ENCODE measurements around the gene ATRNL1.

Gene ATRNL1

DNA sequence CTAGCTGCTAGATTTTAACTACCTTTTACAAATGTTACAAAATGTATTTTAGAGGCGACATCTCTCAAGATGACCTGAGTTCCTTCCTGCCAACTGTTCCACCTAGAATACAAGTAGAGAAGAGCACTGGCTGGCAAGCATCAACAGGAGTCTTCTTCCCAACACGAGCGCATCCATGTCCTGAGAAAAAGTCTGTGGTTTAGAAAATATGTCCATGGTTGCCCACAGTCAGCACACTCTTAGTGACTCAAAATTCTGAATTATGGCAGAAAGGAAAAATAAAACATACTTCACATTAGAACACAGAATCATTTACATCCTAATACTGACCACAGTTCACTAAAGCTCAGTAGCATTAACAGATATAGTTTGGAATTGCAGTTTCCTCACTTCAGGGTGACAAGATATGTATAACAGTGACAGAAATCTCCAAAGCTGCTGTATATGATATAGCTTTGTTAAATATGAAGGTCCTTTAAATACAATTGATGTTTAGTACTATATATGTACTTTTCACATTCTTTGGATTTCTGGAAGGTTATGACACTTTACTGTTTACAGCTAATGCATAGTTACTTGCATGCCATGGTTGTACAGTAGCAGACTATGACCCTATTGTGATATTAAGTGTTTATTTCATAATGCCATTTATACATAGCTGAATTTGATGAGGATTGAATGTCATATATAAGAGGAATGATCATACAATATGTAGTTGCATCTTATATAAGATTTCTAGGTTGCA lies 852.7 kb downstream of the ATRNL1 start:
- no peak for DNase-seq (ENCODE audit: low read depth in 2 of 2)

DNA sequence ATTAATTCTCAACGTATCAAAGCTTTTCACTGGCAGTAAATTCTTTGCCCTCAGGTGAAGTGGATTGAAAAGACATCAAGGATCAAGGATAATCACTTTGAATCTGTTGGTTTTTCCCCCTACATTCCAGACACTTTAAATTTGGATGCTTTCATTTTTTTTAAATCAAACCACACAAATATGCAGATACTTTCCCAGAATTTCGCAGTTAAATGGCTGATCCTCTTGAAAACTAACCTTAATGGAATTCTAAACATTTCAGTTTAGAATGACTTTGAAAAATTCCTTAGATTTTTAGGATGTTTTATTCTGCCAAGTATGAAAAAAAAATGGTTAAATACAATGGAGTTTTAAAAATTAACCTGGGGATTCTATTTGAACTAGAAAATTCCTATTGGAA lies 853.9 kb downstream of the ATRNL1 start:
- DNase-seq (ENCODE audit: low read depth in 2 of 2): peak; percentile 60 to 69

DNA sequence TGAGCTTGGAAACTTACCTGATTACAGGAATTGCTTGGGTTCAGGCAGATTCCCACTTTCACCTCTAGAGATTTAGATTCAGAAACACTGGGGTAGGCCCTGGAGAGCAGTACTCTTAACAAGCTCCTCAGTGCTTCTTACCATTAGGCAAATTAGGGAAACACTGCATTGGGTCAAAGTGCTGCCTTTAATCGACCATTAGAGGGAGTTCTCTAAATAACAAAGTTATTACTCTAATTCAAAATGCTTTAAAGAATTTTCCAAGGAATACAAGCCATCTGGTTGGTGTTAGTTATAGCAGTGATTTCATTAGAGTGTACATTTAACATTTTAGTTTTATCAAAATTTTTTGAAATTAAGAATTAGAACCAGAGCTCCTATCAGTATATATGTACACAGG lies 855.3 kb downstream of the ATRNL1 start:
- no peak for DNase-seq (ENCODE audit: low read depth in 2 of 2)

DNA sequence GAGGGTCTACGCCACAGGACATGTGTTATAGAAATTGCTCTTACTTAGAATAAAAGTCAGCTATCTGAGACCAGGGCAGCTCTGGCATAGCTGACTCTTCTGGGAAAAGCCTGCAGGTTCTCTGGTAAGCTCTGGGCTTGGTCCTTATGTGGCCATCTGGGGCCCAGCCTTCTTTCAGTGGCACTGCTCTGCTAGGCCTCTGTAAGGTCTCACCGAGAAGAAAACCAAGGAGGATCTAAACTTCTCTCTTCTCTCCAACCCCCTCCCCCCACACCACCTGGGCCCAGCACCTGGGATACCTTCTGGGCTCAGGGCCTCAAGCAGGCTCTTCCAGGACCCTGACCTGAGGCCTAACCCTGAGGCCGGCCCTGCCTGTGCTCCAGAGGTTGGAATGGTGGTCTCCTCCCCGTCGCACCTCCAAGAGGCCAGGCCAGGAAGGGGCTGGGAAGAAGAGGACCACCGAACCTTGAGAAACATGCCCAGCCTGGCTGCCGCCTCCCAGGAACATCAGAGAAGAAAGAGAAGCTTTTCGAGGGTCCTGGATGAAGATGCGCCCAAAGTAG lies 856.2 kb downstream of the ATRNL1 start:
- no peak for DNase-seq (ENCODE audit: low read depth in 2 of 2)

DNA sequence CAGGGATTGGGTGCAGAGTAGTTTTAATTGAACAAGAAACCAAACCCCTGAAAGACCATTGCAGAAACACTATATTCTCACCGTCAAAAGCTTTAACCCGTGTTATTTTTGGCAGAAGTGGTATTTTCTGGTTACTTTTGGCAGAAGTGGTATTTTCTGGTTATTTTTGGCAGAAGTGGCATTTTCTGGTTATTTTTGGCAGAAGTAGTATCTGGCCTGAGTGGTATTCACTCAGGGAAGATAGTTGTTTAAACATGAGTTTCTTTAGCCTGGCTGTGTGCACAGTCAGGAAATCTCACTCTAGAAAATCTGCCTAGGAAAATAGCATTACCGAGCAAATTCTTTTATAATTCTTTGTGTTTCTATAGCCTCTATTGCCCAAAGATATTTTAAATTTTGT lies 857.2 kb downstream of the ATRNL1 start:
- DNase-seq (ENCODE audit: low read depth in 2 of 2): no peak

DNA sequence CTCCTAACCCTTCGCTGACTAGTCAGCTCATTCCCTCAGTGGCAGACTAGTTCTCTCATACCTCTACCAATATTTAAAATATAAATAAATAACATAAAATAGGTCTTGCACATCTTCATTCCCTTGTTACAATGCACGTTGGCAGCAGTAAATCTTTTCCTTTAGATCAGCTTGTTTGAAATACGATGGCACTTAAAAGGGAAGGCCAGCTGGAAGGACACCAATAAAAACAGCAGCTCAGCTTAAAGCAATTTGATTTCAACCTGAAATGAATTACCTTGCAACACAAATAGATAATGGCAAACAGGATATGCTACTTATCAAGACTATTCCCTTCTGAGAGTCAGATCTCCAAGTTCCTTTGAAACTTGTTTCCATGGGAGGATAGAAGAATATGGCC lies 858.1 kb downstream of the ATRNL1 start:
- no peak for DNase-seq (ENCODE audit: low read depth in 2 of 2)

DNA sequence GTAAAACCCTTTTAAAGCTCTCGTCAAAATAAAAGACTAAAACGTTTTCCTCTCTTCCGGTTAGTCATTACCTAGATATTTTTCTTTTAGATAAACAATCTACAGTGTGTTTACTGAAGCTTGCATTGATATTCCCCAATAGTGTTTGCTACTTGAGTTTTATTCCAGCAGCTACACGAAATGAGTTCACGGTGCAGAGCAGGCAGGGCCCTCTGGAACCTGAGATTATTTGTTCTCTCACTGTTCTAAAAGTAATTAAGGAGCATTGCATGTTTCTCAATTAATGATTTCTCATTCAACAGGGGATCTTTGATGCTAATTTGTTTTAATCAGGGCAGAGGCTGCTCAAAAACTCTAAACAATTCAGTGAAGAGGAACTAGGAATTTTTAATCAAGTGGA lies 860.1 kb downstream of the ATRNL1 start:
- DNase-seq (ENCODE audit: low read depth in 2 of 2): no peak

DNA sequence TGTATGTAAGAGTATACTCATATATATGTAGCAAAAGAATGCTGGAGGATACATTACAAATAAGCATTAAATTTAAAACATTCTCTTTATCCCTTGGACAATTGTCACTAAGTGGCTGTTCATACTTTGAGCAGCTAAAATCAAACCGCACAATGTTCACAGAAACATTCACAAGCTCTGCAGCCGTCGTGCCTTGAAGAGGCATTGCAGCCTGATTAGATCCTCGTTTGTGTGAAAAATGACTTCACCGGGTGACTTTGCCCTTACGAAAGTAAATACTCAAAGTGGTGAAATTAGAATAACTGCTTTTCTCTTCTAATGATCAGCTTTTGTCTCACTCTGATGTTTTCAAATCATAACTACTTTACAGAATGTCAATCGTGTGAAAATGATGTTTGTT lies 860.8 kb downstream of the ATRNL1 start:
- DNase-seq (ENCODE audit: low read depth in 2 of 2): no peak

DNA sequence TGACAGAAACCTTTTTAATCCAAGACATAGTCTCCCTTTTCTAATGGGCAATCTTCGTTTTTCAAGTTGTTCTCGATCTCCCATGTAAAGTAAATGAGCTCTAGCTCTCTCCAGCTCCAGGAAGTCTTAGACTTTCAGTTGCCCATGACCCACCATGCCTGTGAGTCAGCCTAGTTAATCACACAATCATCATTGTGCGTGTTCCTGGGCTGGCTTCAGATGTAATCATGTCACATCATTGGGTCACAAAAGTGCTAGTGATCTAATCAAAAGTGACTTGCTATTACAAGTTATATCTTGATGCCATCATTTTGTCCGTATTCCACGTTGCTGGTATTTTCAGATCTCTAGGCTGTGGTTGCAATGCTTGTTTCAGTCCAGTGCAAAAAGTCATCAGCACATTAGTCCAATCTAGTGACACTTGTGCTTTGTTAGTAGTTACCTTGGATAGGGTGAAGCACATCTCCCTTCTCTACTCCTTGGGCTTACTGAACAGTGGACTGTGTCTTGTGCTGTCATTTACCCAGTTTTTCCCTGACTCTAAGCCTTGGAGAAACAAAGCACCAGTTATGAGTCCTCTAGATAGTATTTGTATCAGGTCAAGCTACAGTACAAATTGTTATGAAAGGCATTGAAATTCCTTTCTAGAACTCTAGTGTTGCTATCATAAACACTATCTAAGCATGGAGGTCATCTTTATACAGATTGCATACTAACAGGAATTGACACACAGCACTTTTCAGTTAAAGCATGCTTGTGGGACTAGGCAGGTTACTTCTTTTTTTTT lies 863.3 kb downstream of the ATRNL1 start:
- no peak for DNase-seq (ENCODE audit: low read depth in 2 of 2)

DNA sequence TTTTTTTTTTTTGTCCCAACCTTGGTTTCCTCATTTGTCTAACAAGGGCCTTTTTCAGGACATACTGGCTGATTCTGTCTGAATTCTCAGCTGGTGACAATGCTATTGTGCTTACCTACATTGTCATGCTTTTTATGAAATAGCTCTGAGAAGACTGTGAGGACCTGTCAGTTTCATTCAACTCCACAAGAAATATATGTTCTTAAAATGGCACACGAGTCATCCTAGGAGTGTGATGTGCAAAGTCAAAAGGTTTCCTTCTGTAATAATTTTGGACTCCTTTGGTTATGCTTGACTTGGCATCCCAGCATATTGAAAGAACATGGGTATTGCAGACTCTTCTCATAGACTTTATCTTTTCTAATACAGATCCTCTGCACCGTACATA lies 863.8 kb downstream of the ATRNL1 start:
- no peak for DNase-seq (ENCODE audit: low read depth in 2 of 2)

DNA sequence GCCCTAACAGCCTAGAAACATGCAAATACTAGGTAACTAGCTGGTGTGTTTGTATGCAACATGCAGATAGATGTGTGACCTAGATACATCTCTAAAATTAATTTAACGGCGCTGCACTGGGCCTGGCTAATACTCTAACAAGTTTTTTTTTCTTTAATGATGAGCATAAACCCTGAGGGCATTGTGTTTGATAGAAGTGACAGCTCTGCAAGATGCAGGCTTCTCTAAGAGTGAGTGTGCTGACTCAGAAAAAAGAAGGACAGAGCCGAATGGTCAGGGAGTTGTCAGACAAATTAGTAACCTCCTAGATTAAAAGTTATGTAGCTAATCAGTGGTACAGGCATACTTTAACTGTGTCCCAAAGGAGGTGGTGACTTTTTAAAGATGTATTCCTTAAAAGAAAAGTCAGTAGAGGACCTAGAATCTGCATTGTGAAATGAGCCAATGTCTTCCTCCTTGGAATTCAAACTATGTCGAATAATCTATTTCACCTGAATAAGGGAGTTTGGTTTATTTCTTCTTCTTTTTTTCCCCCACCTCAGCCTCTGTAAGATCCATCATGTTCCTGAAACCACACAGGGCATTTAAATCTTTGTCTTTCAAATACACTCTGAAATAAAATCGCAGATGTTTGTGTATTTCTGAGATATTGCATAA lies 864.7 kb downstream of the ATRNL1 start:
- DNase-seq (ENCODE audit: low read depth in 2 of 2): no peak

DNA sequence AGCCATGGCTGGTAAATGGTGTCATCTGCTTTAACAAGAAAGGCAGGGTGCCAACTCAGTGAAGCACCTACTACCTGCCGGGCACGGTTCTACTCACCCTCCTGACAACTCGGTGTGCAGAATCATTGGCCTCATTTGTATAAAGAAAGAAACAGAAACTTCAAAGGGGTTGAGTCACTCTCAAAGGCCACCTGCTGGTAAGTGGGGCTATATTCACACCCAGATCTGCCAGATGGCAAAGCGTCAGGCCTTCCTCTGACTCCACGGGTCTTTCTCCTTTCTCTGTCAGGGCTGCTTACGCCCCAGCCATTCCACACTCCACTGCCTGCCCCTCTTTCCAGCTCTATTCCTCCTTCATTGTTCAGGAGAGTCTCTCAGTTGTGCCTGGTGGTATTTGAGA lies 870.7 kb downstream of the ATRNL1 start:
- no peak for DNase-seq (ENCODE audit: low read depth in 2 of 2)

DNA sequence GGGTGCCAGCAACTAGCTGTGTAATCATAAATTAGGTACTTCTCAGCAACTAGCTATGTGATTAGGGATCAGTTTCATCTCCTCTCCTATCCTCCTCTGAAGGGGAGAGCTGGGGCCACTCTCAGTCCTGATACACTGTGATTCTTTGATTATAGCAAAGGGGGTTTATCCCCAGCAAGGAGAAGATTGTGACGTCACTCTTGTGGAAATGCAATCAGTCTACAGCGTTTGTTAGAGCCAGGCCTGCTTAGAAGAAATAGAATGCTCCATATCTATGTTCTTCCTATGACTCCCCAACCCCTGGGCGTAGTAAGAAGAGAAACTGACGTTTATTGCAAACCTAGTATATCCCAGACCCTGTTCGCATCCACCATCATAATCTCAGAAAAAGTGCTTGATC lies 871.7 kb downstream of the ATRNL1 start:
- DNase-seq (ENCODE audit: low read depth in 2 of 2): no peak

DNA sequence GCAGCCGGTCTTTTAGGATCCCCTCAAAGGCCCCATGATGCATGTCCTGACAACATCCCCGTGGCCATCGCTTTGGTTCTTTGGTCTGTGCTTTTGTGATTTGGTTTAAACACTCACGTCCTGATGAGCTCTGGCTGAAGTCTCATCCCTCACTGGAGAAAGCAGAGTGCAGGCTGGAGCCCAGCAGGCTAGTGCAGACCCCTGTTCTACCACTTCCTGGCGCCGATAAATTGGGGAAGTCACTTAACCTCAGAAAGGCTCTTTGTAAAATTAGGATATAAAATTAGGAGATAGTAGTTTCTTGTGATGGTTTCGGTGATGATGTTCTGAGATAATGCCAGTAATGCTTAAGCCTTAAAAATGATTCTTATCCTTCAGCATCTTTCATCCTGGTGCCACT lies 872.2 kb downstream of the ATRNL1 start:
- DNase-seq (ENCODE audit: low read depth in 2 of 2): no peak

DNA sequence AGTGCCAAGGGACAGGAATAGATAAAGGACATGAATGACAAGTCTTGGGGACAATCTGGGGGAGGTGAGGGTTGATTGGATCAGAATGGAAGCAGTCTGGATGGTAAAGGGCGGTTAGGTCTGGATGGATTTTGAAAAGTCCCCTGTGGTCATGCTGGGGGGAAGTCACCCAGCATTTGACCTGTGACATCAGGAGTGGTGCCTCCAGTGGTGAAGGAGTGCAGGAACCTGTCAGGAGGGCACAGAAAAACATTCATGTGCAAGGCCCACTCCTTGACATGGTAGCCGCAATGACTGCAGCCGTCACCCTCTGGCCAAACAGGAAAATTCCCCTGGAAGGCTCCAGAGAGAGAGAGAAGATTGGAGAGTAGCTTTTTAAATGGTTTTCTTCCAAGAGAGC lies 875.1 kb downstream of the ATRNL1 start:
- no peak for DNase-seq (ENCODE audit: low read depth in 2 of 2)

DNA sequence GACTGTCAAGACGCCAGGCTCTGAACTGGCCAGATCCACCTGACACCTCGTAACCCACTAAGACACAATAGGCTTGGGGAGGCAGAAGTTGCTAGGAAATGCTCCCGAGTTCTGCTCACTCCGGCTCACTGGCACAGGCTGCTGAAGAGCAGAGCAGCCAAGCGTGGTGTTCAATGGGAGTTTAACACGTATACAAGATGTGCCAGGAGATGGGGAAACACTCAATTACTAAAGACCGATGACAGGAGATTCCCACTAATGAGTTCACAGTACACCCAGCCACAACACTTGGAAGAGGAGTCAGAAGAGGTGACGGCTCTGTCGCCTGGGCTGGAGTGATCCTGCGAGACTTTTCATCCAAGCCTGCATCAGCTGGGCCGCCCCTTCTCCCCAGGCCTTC lies 876.4 kb downstream of the ATRNL1 start:
- no peak for DNase-seq (ENCODE audit: low read depth in 2 of 2)

DNA sequence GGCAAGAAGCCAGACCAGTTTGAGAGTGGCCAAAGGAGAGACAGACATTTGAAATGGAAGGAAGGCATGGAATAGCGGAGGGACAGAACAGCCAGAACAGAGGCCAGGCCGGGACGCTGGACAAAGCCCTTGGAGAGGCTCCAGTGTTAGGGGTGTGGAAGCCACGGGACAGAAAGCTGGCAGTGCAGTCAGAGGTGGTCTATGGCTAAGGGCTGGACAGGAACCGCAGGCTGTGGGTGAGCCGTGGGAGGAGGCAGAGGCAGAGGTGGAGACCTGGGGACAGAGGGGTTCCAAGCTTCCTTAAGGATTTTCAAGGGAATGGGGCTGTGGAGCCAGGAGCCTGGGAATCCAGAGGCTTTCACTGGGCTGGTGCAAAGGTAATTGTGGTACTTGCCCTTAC lies 878.8 kb downstream of the ATRNL1 start:
- DNase-seq (ENCODE audit: low read depth in 2 of 2): no peak

DNA sequence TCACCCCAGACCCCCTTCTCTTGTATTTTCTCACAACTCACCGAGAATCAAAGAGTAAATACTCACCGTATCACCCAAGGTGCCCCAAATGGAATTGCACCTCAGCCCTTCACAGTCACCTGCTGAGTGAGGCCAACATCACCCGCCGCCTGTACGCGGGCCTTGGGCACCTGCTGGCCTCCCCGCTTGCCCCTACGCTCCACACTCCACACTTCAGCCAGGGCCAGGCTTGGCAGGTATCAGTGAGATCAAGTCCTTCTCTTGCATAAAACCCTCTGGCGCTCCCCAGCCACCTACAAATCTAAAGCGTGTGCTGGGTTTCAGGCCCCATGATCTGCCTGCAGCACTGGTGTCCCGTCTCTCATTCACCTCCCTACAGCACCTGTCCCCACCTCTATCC lies 879.3 kb downstream of the ATRNL1 start:
- no peak for DNase-seq (ENCODE audit: low read depth in 2 of 2)

DNA sequence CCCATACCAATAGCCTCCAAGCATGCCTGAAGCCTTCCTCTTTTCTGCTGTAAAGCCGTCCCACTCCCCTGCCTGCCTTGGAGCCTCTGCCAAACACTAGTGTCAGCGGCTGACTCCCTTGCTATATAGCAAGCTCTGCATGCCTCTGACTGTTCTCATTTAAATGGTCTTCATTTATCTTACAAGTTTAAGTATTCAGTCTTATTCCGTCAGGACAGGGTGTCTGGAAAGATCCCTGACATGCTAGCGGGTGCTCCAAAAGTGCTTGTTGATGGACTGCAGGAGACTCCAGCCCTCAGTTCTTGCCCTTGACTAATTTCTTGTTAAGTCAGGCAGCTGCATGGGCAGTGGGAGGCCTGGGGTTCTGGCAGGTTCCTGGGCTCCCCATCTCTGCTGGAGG lies 881.2 kb downstream of the ATRNL1 start:
- DNase-seq (ENCODE audit: low read depth in 2 of 2): no peak

DNA sequence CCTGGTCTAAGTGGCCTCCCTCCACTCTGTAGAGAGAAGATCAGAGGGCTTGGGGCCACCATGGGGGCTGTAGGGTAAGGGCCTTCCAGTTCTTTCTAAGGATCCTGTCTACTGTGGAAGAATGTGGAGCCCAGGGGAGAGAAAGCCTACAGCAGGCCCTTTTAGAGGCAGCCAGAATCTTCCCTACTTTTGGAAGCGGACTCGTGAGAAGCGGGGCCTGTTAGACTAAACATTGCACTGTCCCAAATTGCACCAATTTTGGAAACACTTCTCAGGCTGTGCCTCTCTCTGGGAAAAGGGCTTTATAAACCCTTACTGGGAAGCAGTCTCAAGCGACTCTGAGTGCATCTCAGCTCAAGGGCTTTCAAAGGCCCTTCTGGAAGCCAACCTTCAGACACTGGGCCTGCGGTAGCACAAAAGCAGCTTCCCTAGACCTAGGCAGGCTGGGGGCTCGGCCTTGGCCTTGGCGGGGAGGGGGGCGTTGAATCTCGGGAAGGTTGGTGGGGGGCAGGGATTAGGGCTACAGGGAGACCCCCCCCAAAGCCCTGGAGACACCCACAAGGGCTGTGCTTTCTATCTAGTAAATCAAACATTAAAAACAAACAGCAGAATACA lies 881.8 kb downstream of the ATRNL1 start:
- DNase-seq (ENCODE audit: low read depth in 2 of 2): no peak

DNA sequence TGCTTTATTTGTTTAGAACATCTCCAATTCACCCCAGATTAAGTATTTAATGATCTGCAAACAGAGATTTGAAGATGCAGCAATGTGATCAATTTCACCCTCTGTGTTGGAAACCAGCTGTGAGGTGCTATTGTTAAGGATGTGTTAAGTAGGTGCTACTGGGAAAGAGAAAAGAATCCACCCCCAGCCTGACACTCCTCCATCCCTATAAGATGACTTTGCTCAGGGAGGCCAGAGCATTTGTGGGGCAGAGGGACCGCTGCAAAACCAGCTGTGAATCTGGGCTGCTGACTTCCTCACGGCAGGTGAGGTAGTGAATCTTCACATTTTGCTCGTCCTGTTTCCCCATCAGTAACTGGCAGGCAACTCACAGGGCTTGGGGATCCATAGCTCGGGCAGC lies 882.3 kb downstream of the ATRNL1 start:
- DNase-seq (ENCODE audit: low read depth in 2 of 2): no peak

DNA sequence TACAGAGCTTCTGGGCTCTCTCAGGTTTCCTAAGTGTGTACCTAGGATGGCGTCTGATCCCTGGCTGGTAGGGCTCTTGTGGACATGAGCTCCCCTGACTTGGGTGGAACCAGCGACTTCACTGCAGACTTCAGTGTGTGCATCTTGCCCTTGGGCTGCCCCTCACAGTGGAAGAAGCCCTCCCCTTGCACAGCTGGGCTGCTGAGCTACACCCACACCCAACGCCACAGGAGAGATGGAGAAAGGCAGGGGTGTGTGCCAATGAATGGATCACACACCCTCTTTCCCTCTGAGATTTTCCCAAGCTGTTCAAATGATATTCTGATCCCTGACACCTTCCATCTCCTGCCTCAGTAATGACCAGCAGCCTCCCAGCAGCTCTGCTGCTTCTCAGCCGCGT lies 883.2 kb downstream of the ATRNL1 start:
- DNase-seq (ENCODE audit: low read depth in 2 of 2): no peak

All from fibroblast of skin of left quadriceps (primary cell).